ENCODE measurements around the gene OXT. TPM values are rescaled to one million over a fixed set of nuclear protein-coding genes. Genes with fewer than 3 reads are reported as not detected.

The OXT gene
- total and polyA plus RNA-seq, 2 of the 4 experiments (the other 2 are of a cell fraction), result not detected

GRCh38 chr20:3077618-3078134 is 6.3 kb downstream of the OXT start:
- no peak overlapping the region for H2BK15ac ChIP-seq (ENCODE audit: low read depth, low read length)
- CTCF ChIA-PET, result interaction anchor here (0.7 to 1.0 kb wide), 2 partner anchors 26 to 34 kb away, joined by 3 to 4 read pairs; partner anchors contain the start of gene GNRH2
- in situ Hi-C loops (cut with MboI; ENCODE audit: low sequenced_read_pairs) (no loop called here), intact Hi-C loops (cut with micrococcal nuclease) (loop anchor here (1.0 kb wide), 1 partner anchor 23 kb away; no protein-coding TSS in a partner anchor), dilution Hi-C loops (cut with HindIII; ENCODE audit: low sequenced_read_pairs, unreplicated experiment) (no loop called here)
- no peak overlapping the region for H3K23ac ChIP-seq (ENCODE audit: low read depth, low read length)
- no peaks in the 10 kb centered on the region for H3K36me3 ChIP-seq (ENCODE audit: control insufficient read depth, insufficient read depth, low read length)
- no peak overlapping the region for H3K14ac ChIP-seq (replicated peaks; ENCODE audit: low read depth, low read length)
- no peaks in the 10 kb centered on the region; the same call in 1 of the 2 replicates for H3K4me1 ChIP-seq (ENCODE audit: control insufficient read depth, insufficient read depth, low read length)
- no peak overlapping the region for H2BK20ac ChIP-seq (ENCODE audit: low read depth, low read length)
- H3K4me3 ChIP-seq (ENCODE audit: insufficient read depth, low read depth, low read length), result no peak overlapping the region
- H3K18ac ChIP-seq (ENCODE audit: low read depth, low read length), result no peak overlapping the region
- H3K4me2 ChIP-seq (ENCODE audit: low read depth, low read length), result no peak overlapping the region
- H4K8ac ChIP-seq (ENCODE audit: low read depth in 2 of 2, low read length in 2 of 2), result no peak overlapping the region
- H3K9me3 ChIP-seq (ENCODE audit: control insufficient read depth, insufficient read depth, low read length), result no peaks in the 10 kb centered on the region; the same call in 1 of the 2 replicates
- WGBS, 2 experiments (ENCODE audit: extremely low coverage in 2 of 2, insufficient read length in 1 of 2), result 100% methylated on average over 1 of the region's 4 CpGs; no CpG with 5 or more reads in 1 of the 2 experiments
- no peak overlapping the region for H4K5ac ChIP-seq (ENCODE audit: low read depth, low read length)
- H3K9me1 ChIP-seq (ENCODE audit: insufficient read depth, low read length), result peaks cover 2% of the 10 kb centered on the region; the same call in 1 of the 2 replicates
- ATAC-seq (ENCODE audit: low read depth) (no peak), DNase-seq (no peak)
- H4K91ac ChIP-seq (ENCODE audit: insufficient read depth, low read depth, low read length), result no peak overlapping the region
- H3K27me3 ChIP-seq (ENCODE audit: control insufficient read depth, insufficient read depth, low read length), result peaks cover 42% of the 10 kb centered on the region
- no peak overlapping the region for H2AFZ ChIP-seq (replicated peaks; ENCODE audit: low read length, poor library complexity)
- H3K56ac ChIP-seq (ENCODE audit: extremely low read depth, insufficient read depth, low read length), result no peak overlapping the region
- H4K20me1 ChIP-seq (ENCODE audit: insufficient read depth, low read length), result no peaks in the 10 kb centered on the region
- no peak overlapping the region for H3K9ac ChIP-seq (ENCODE audit: low read depth, low read length)
- no TSS peak for BruUV-seq (replicated peaks)
- H3K79me1 ChIP-seq (ENCODE audit: low read depth in 1 of 2, low read length in 2 of 2), result no peaks in the 10 kb centered on the region
- no peak overlapping the region for H2AK9ac ChIP-seq (replicated peaks; ENCODE audit: low read depth, low read length, poor library complexity)
- no peak overlapping the region for H3K4ac ChIP-seq (ENCODE audit: low read depth, low read length)
- POLR2A ChIA-PET (ENCODE audit: unreplicated experiment), result interaction anchor here (0.5 kb wide), 1 partner anchor 32 kb away, joined by 3 read pairs; no protein-coding TSS in a partner anchor
- H2AK5ac ChIP-seq (ENCODE audit: low read depth, low read length), result no peak overlapping the region
- no peak overlapping the region for H2BK120ac ChIP-seq (ENCODE audit: low read depth, low read length)
- no peak overlapping the region for H2BK5ac ChIP-seq (ENCODE audit: low read depth, low read length, poor library complexity, severe bottlenecking)
- no peak for TF ChIP-seq RFX5 (IDR thresholded peaks at IDR 0.05; ENCODE audit: low read depth, low read length)
- no peak for TF ChIP-seq RAD21 (IDR thresholded peaks at IDR 0.05; ENCODE audit: low read length)
- TF ChIP-seq MAFK (IDR thresholded peaks at IDR 0.05; ENCODE audit: low read depth, low read length), result no peak
- TF ChIP-seq BHLHE40 (IDR thresholded peaks at IDR 0.05; ENCODE audit: low read depth, low read length), result no peak
- no peak for TF ChIP-seq SMC3 (IDR thresholded peaks at IDR 0.05; ENCODE audit: low read depth, low read length)
- H3K27ac ChIP-seq (ENCODE audit: insufficient read depth, low read length), result no peak overlapping the region

Data from IMR-90 (cell line).